SW480 (cell line): ENCODE measurements around the gene FBXO34.

Experiments
- DNase-seq: peaks from one replicate; pipeline ENCODE4 v3.0.0-alpha.2; 2016; ENCODE audit warnings: low spot score

The FBXO34 gene

GRCh38 chr14:55347040-55347439, 75.8 kb downstream of the FBXO34 start:
- no peak for DNase-seq

DNA sequence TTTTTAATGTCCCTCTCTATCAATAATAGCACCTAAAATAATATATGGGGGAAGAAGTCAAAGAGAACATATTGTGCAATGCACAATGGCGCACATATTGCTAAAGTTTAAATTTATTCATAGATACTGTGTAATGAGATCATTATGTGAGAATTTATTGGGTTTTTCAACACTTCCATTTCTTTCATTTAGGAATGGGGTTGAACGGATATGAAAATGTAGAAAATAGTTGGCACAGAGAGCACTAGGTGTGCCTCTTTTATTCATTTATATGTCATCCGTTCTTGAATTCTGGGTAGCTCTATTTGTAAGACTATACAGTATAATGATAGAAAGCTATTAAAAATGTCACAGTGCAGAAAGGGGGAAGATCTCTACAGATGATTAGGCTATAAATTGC, 76.5 kb downstream of the FBXO34 start:
- no peak for DNase-seq

GRCh38 chr14:55348766-55349453, 77.7 kb downstream of the FBXO34 start:
- no peak for DNase-seq

DNA sequence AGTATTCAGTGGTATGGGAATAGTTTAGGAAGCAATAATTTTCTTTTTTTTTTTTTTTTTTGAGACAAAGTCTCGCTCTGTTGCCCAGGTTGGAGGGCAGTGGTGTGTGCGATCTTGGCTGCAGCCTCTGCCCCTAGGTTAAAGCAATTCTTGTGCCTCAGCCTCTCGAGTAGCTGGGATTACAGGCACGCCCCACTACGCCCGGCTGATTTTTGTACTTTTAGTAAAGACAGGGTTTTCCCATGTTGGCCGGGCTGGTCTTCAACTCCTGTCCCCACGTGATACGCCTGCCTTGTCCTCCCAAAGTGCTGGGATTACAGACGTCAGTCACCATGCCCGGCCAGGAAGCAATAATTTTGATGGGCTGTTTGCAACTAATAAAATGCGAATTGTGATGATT, 78.3 kb downstream of the FBXO34 start:
- no peak for DNase-seq

GRCh38 chr14:55350461-55350860, 79.2 kb downstream of the FBXO34 start:
- DNase-seq = no peak

DNA sequence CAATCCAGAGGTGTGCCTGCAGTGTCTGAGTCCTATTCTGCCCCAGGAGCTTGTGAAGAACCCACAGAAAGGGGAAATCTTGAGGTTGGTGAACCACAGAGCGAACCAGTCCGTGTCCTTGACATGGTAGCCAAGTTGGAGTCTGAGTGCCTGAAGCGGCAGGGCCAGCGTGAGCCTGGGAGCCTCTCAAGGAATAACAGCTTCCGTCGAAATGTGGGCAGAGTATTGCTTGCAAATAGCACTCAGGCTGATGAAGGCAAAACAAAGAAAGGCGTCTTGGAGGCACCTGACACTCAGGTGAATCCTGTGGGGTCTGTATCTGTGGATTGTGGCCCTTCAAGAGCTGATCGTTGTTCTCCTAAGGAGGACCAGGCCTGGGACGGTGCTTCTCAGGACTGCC, 79.9 kb downstream of the FBXO34 start:
- DNase-seq = no peak

DNA sequence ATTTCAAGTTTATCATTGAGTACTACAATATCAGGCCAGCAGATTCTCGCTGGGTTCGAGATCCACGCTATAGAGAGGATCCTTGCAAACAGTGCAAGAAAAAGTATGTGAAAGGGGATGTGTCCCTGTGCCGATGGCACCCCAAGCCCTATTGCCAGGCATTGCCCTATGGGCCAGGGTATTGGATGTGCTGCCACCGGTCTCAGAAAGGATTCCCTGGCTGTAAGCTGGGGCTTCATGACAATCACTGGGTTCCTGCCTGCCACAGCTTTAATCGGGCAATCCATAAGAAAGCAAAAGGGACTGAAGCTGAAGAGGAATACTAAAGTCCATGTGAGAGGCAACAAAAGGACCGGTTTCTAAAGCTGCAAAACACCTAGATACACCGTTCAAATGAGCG, 81.0 kb downstream of the FBXO34 start:
- DNase-seq = no peak

DNA sequence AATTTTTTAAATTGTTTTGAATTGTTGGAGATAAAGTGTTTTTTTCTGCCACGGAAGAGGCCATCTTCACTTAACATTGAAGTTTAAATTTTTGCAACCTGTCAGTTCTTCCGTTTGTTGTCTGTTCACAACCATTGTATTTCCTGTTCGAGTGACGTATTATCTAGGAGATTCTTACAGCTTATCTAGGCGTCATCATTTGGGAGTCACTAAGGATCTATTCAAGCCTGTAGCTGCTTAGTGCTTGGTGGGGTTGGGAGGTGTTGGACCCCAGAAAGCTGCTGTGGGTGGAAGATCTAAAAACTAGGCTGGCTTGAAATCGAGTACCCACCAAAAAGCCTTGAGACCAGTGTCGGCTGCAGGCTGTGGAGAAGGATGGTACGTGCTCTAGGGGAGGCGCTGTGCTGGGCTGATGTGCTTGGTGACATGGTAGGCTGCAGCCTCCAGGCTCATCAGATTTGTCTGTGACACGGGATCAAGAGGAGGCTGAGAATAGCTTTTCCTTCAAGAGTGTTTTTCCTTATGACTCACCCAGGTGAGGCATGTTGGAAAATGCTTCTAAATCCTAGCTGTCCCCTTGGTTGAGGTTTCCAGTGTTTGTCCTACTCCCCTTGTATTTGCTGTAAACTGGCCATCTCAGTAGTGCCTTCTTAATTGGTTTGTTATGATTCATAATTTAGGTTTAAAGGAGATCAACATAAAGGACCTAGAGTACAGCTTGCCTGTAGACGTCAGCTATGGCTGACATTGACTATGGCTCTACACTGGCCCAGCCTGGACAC, 82.7 kb downstream of the FBXO34 start:
- no peak for DNase-seq

DNA sequence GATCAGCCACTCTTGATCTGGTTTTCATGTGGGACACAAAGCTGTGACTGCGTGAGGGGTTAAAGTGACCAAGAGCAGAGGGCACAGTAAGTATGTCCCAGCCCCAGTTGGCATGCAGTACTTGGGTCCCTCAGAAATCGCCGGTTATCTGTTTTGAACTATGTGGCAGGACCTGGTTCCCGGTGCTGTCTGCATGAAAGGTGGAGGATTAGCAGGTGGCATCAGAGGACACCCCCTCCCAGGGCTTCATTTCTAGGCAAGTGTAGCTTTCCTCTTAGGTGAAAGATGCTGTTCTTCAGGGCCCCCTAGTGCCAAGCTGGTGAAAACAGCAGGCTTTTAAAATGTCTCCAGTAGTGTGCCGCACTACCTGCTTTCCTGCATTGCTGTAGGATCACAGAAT, 83.3 kb downstream of the FBXO34 start:
- DNase-seq = peak; percentile 31

DNA sequence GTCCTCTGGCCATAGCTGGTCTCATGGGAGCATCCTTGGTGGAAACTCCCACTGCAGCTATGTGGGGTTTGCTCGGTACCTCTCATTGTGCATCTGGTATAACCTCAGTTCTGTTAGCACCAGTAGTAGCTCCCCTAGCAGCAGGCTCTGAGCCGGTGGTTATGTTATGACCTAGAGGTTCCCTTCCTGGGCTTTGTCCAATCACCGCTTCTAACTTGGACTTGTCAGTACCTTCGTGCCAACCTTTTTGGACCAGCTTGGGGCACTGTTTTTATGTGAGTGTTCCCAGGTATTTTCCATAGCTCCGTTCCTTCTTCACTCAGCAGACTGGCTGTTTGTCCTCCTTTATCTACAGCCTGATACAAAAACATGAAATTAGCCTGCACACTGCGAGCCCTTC, 84.7 kb downstream of the FBXO34 start:
- DNase-seq = no peak

DNA sequence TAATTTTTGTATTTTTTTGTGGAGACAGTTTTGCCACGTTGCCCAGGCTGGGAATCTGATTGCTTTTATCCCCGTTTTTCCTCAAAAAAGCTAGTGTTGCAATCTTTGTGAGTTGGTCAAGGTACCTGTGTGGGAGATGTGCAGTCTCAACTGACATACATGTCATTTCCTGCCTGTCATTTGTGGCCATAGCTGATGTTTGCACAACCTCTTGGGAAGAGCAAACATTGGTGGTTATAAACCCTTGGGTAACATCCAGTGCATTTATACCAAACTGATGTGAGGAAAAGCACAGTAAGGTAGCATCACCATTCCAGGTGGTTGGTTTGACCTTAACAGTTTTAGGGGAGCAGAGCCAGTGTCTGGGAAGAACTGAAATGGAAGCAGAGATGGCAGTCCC, 85.7 kb downstream of the FBXO34 start:
- no peak for DNase-seq

- DNase-seq = no peak
These were observed 88.1 kb downstream of the FBXO34 start for GRCh38 chr14:55359307-55359706.

- no peak for DNase-seq
These were observed 90.0 kb downstream of the FBXO34 start for GRCh38 chr14:55361190-55361589.

GRCh38 chr14:55366271-55366670, 95.0 kb downstream of the FBXO34 start:
- no peak for DNase-seq

DNA sequence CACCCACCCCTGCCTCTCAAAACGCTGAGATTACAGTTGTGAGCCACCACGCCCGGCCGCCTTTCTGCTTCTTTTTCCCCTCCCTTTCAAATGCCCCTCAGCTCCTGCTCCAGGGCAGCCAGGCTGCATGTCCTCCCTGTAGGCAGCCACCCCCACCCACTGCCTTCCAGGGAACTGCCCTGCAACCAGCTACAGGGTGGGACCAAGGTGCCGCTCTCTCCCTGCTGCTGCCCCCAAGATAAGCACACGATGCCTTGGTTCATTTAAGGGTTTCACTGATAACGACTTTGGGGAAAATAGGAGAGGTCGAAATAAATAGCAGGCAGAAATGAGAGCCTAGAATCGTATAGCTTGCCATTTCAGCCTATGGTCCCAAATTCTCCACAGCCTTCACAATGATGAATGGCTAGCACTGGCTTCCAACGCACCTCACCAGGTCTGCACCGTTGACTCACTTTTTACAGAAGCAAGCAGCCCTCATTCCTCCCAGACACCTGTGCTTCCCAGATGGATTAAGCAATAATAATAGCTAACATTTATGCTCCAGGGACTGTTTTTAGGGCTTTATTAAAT, 99.7 kb downstream of the FBXO34 start:
- DNase-seq = no peak

DNA sequence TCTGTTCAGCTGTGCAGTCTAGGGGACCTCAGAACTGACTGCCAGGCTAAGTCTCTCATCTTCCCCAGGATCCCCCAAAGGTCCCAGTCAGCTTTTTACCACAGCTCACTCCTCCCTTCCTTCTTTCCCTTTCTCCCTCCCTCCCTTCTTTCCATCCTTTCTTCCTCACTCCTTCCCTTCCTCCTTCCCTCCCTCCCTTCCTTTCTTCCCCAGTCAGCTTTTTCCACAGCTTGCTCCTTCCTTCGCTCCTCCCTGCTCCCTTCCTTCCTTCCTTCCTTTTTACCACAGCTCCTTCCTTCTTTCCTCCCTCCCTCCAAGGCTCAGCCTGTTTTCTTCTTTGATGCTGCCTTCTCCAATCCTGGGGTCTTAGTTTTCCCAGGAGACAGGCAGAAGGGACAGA, 101.2 kb downstream of the FBXO34 start:
- DNase-seq = no peak

DNA sequence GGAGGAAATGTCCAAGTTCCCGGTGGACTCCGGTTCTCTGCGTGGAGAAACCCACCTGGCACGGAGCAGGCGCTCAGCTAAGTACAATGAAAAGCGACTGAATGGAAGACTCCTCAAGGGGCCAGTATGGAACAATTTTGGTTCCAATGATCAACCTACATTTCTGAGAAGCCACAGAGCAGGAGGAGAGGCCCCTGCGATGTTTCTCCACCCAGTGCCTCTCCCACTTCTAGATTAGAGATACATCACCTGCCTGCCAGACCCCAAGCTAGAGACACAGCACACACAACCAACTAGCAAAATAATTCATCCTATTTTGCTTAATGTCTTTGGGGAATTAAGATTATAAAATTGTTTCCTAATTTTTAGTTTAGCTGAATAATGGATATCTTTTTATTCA, 101.6 kb downstream of the FBXO34 start:
- no peak for DNase-seq

GRCh38 chr14:55373784-55374705, 102.8 kb downstream of the FBXO34 start:
- peak; percentile 27 for DNase-seq

- no peak for DNase-seq
These were observed 103.5 kb downstream of the FBXO34 start for GRCh38 chr14:55374771-55375170.

- DNase-seq = no peak
These were observed 106.0 kb downstream of the FBXO34 start for GRCh38 chr14:55377236-55377635.

GRCh38 chr14:55381040-55381439, 109.8 kb downstream of the FBXO34 start:
- no peak for DNase-seq

- DNase-seq = no peak
These were observed 110.3 kb downstream of the FBXO34 start for GRCh38 chr14:55381561-55381960.
